ENCODE measurements around the gene TAX1BP1.
"Not testable (repeated sequence)": the region's sequence is repeated elsewhere in the genome, so short reads cannot be mapped to it uniquely, and the experiment has no call there.

TAX1BP1 gene

GRCh38 chr7:27739301-27739908, 557 bp upstream of the TAX1BP1 start:
- peak in 1 of 2 donors; percentile 1 for DNase-seq (ENCODE audit: low read depth in 2 of 2)

- DNase-seq (ENCODE audit: low read depth in 2 of 2) = peak; percentile 57 to 69
Measured at GRCh38 chr7:27740449-27741086, 606 bp downstream of the TAX1BP1 start.

- not testable (repeated sequence) for DNase-seq (ENCODE audit: low read depth in 2 of 2)
Measured at GRCh38 chr7:27742091-27742710, 2.2 kb downstream of the TAX1BP1 start.

GRCh38 chr7:27745064-27745583, 5.2 kb downstream of the TAX1BP1 start:
- DNase-seq (ENCODE audit: low read depth in 2 of 2) = no peak

GRCh38 chr7:27746486-27746885, 6.5 kb downstream of the TAX1BP1 start:
- DNase-seq (ENCODE audit: low read depth in 2 of 2) = no peak

- DNase-seq (ENCODE audit: low read depth in 2 of 2) = no peak
Measured at GRCh38 chr7:27746978-27747377, 7.0 kb downstream of the TAX1BP1 start.

- DNase-seq (ENCODE audit: low read depth in 2 of 2) = no peak
Measured at GRCh38 chr7:27747589-27748368, 7.8 kb downstream of the TAX1BP1 start.

GRCh38 chr7:27750316-27750715, 10.4 kb downstream of the TAX1BP1 start:
- DNase-seq (ENCODE audit: low read depth in 2 of 2) = no peak

GRCh38 chr7:27751888-27752660, 12.1 kb downstream of the TAX1BP1 start:
- no peak for DNase-seq (ENCODE audit: low read depth in 2 of 2)

- DNase-seq (ENCODE audit: low read depth in 2 of 2) = no peak
Measured at GRCh38 chr7:27753863-27754262, 13.9 kb downstream of the TAX1BP1 start.

- DNase-seq (ENCODE audit: low read depth in 2 of 2) = no peak
Measured at GRCh38 chr7:27756298-27756697, 16.3 kb downstream of the TAX1BP1 start.

GRCh38 chr7:27759491-27759890, 19.5 kb downstream of the TAX1BP1 start:
- DNase-seq (ENCODE audit: low read depth in 2 of 2) = no peak

- no peak for DNase-seq (ENCODE audit: low read depth in 2 of 2)
Measured at GRCh38 chr7:27762062-27762461, 22.1 kb downstream of the TAX1BP1 start.

- DNase-seq (ENCODE audit: low read depth in 2 of 2) = no peak
Measured at GRCh38 chr7:27763983-27764508, 24.1 kb downstream of the TAX1BP1 start.

- DNase-seq (ENCODE audit: low read depth in 2 of 2) = no peak
Measured at GRCh38 chr7:27765841-27766240, 25.9 kb downstream of the TAX1BP1 start.

GRCh38 chr7:27767374-27767773, 27.4 kb downstream of the TAX1BP1 start:
- no peak for DNase-seq (ENCODE audit: low read depth in 2 of 2)

- no peak for DNase-seq (ENCODE audit: low read depth in 2 of 2)
Measured at GRCh38 chr7:27771111-27771510, 31.1 kb downstream of the TAX1BP1 start.

GRCh38 chr7:27774717-27775328, 34.9 kb downstream of the TAX1BP1 start:
- DNase-seq (ENCODE audit: low read depth in 2 of 2) = no peak

GRCh38 chr7:27775782-27776181, 35.8 kb downstream of the TAX1BP1 start:
- DNase-seq (ENCODE audit: low read depth in 2 of 2) = no peak

GRCh38 chr7:27777662-27778061, 37.7 kb downstream of the TAX1BP1 start:
- no peak for DNase-seq (ENCODE audit: low read depth in 2 of 2)

- DNase-seq (ENCODE audit: low read depth in 2 of 2) = no peak
Measured at GRCh38 chr7:27779873-27780272, 39.9 kb downstream of the TAX1BP1 start.
